ENCODE data around the gene COASY. TPM values are rescaled to one million over a fixed set of nuclear protein-coding genes. Genes with fewer than 3 reads are reported as not detected.

Gene COASY
- total RNA-seq, 1 experiment from 2014 or later: 46.7 TPM

- Histone ChIP-seq H3K27me3 (ENCODE audit: low read length) (no peaks in the 10 kb centered on the region), H2AFZ (ENCODE audit: low read length) (no peak overlapping the region), H3K27ac (ENCODE audit: low read length) (no peak overlapping the region), H4K20me1 (ENCODE audit: insufficient read depth, low read depth, low read length) (no peaks in the 10 kb centered on the region), H3K9ac (ENCODE audit: low read length) (no peak overlapping the region), H3K79me2 (ENCODE audit: low read length) (peaks cover 31% of the 10 kb centered on the region), H3K9me3 (ENCODE audit: low read length) (no peaks in the 10 kb centered on the region), H3K4me2 (ENCODE audit: low read depth, low read length, poor library complexity, severe bottlenecking) (no peak overlapping the region), H3K9me2 (replicated peaks; ENCODE audit: insufficient read depth, low read length) (no peaks in the 10 kb centered on the region), H3K4me3 (ENCODE audit: low read length) (no peak overlapping the region), H3K36me3 (ENCODE audit: insufficient read depth, low read length) (peaks cover 12% of the 10 kb centered on the region; the same call in 1 of the 2 replicates), H3K4me1 (ENCODE audit: low read length) (peaks cover 21% of the 10 kb centered on the region)
- DNase-seq: no peak
Observed at GRCh38 chr17:42612013-42612412, 50.1 kb downstream of the COASY start.

DNA sequence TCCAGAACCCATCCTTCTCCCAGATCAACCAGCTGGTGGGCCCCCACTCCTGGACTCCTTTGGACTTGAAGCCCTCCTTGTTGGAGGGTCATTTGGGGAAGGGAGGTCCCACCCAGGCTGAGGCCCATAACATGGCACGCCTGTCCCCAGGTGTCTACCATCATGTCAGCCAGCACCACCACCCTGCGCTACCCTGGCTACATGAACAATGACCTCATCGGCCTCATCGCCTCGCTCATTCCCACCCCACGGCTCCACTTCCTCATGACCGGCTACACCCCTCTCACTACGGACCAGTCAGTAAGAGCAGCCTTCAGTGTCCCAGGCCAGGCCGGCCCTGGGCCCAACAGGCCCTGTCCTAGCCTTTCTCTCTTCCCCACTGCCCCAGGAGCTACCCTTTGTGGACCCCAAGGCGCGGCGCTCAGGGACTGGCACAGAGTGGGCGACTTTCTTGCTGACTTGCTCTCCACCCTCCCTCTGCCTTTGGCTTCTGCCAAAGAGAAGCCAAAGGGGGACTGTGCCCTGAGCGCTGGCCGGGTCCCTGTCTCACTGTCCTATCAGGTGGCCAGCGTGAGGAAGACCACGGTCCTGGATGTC is 51.8 kb downstream of the COASY start:
- Histone ChIP-seq H3K9me3 (ENCODE audit: low read length) (no peaks in the 10 kb centered on the region), H2AFZ (ENCODE audit: low read length) (no peak overlapping the region), H3K27me3 (ENCODE audit: low read length) (no peaks in the 10 kb centered on the region), H3K4me2 (ENCODE audit: low read depth, low read length, poor library complexity, severe bottlenecking) (no peak overlapping the region), H3K4me1 (ENCODE audit: low read length) (peaks cover 23% of the 10 kb centered on the region), H3K79me2 (ENCODE audit: low read length) (peaks cover 13% of the 10 kb centered on the region), H4K20me1 (ENCODE audit: insufficient read depth, low read depth, low read length) (no peaks in the 10 kb centered on the region), H3K4me3 (ENCODE audit: low read length) (no peak overlapping the region), H3K9ac (ENCODE audit: low read length) (no peak overlapping the region), H3K9me2 (replicated peaks; ENCODE audit: insufficient read depth, low read length) (no peaks in the 10 kb centered on the region), H3K36me3 (ENCODE audit: insufficient read depth, low read length) (peaks cover 12% of the 10 kb centered on the region; the same call in 1 of the 2 replicates), H3K27ac (ENCODE audit: low read length) (no peak overlapping the region)
- no peak for DNase-seq

Other genes with a start within 250 kb of the COASY start
- gene STAT3, start 173.7 kb upstream of the COASY start, total RNA-seq (2014; rRNA removed; shearing (Covaris generic); ENCODE audit: low replicate concordance): 16.3 and 24.4 TPM in 2 replicates
- not detected in 2 replicates for gene CAVIN1, start 138.9 kb upstream of the COASY start, total RNA-seq (2014; rRNA removed; shearing (Covaris generic); ENCODE audit: low replicate concordance)
- gene ATP6V0A1, start 103.3 kb upstream of the COASY start, total RNA-seq (2014; rRNA removed; shearing (Covaris generic); ENCODE audit: low replicate concordance): 53.1 and 59.9 TPM in 2 replicates
- 40.0 and 71.8 TPM in 2 replicates for gene NAGLU, start 25.9 kb upstream of the COASY start, total RNA-seq (2014; rRNA removed; shearing (Covaris generic); ENCODE audit: low replicate concordance)
- gene HSD17B1, start 9.2 kb upstream of the COASY start, total RNA-seq (2014; rRNA removed; shearing (Covaris generic); ENCODE audit: low replicate concordance): 0.22 and 1.3 TPM in 2 replicates
- gene MLX, start 5.0 kb downstream of the COASY start, total RNA-seq (2014; rRNA removed; shearing (Covaris generic); ENCODE audit: low replicate concordance): 33.0 and 42.4 TPM in 2 replicates
- 5.3 and 7.9 TPM in 2 replicates for gene PSMC3IP, start 15.6 kb downstream of the COASY start, total RNA-seq (2014; rRNA removed; shearing (Covaris generic); ENCODE audit: low replicate concordance)
- gene RETREG3, start 47.2 kb downstream of the COASY start, total RNA-seq (2014; rRNA removed; shearing (Covaris generic); ENCODE audit: low replicate concordance): 37.4 and 39.5 TPM in 2 replicates
- gene TUBG1, start 47.5 kb downstream of the COASY start, total RNA-seq (2014; rRNA removed; shearing (Covaris generic); ENCODE audit: low replicate concordance): 27.4 and 47.6 TPM in 2 replicates
- gene TUBG2, start 97.1 kb downstream of the COASY start, total RNA-seq (2014; rRNA removed; shearing (Covaris generic); ENCODE audit: low replicate concordance): 15.3 and 17.5 TPM in 2 replicates
- gene PLEKHH3, start 114.8 kb downstream of the COASY start, total RNA-seq (2014; rRNA removed; shearing (Covaris generic); ENCODE audit: low replicate concordance): 6.7 and 7.0 TPM in 2 replicates
- gene CCR10, start 119.7 kb downstream of the COASY start, total RNA-seq (2014; rRNA removed; shearing (Covaris generic); ENCODE audit: low replicate concordance): 0.22 TPM in 1 of 2 replicates, not detected in the other
- gene CNTNAP1, start 120.4 kb downstream of the COASY start, total RNA-seq (2014; rRNA removed; shearing (Covaris generic); ENCODE audit: low replicate concordance): 0.19 and 0.65 TPM in 2 replicates
- 38.0 and 52.6 TPM in 2 replicates for gene EZH1, start 182.9 kb downstream of the COASY start, total RNA-seq (2014; rRNA removed; shearing (Covaris generic); ENCODE audit: low replicate concordance)
- not detected in 2 replicates for gene RAMP2, start 199.1 kb downstream of the COASY start, total RNA-seq (2014; rRNA removed; shearing (Covaris generic); ENCODE audit: low replicate concordance)
- 43.9 and 54.0 TPM in 2 replicates for gene VPS25, start 211.3 kb downstream of the COASY start, total RNA-seq (2014; rRNA removed; shearing (Covaris generic); ENCODE audit: low replicate concordance)
- 0.76 and 3.3 TPM in 2 replicates for gene WNK4, start 218.5 kb downstream of the COASY start, total RNA-seq (2014; rRNA removed; shearing (Covaris generic); ENCODE audit: low replicate concordance)
- 63.9 and 64.1 TPM in 2 replicates for gene COA3, start 236.6 kb downstream of the COASY start, total RNA-seq (2014; rRNA removed; shearing (Covaris generic); ENCODE audit: low replicate concordance)
- gene CNTD1, start 236.7 kb downstream of the COASY start, total RNA-seq (2014; rRNA removed; shearing (Covaris generic); ENCODE audit: low replicate concordance): not detected in 2 replicates